ENCODE data around the gene EPHB2. TPM values are rescaled to one million over a fixed set of nuclear protein-coding genes. Genes with fewer than 3 reads are reported as not detected.

EPHB2 gene
- total and polyA plus RNA-seq, 2 of the 13 experiments (the other 11 are each of a cell fraction or from before 2014, with no cell fraction given): 0.03 to 0.11 TPM

GRCh38 chr1:22917989-22918388 is 207.3 kb downstream of the EPHB2 start (continued):
- TF ChIP-seq CREBL2 (CRISPR knock-in tag; IDR thresholded peaks at IDR 0.05; ENCODE audit: borderline replicate concordance) (no peak), ZNF501 (CRISPR knock-in tag; IDR thresholded peaks at IDR 0.05) (no peak), PAXIP1 (CRISPR knock-in tag; conservative IDR thresholded peaks at IDR 0.05) (no peak), ZNF574 (CRISPR knock-in tag; IDR thresholded peaks at IDR 0.05) (no peak)

- 67% methylated on average over 1 of the region's 4 CpGs for WGBS (ENCODE audit: low lambda C conversion rate)
- Histone ChIP-seq H3K36me3 (replicated peaks in 1 of 2; ENCODE audit: control insufficient read depth in 1 of 2, insufficient read depth in 2 of 2, low read length in 2 of 2) (no peaks in the 10 kb centered on the region), H2AFZ (ENCODE audit: low read length) (no peak overlapping the region), H4K20me1 (ENCODE audit: insufficient read depth, low read length) (no peaks in the 10 kb centered on the region), H3K9ac (ENCODE audit: insufficient read depth, low read depth, low read length) (no peak overlapping the region), H3K27me3 (ENCODE audit: control insufficient read depth in 1 of 2, insufficient read depth in 2 of 2, low read length in 2 of 2) (peaks cover 2 to 26% of the 10 kb centered on the region in 2 experiments; a peak in 2 of 5 replicates), H3K4me1 (ENCODE audit: insufficient read depth, low read length) (no peaks in the 10 kb centered on the region), H3K27ac (ENCODE audit: extremely low read length, insufficient read depth, low read length) (no peak overlapping the region), H3K79me2 (ENCODE audit: insufficient read depth, low read length) (no peaks in the 10 kb centered on the region), H3K9me3 (ENCODE audit: low read length) (no peaks in the 10 kb centered on the region), H3K4me2 (ENCODE audit: low read depth, low read length) (no peak overlapping the region), H3K4me3 (replicated peaks in 1 of 3; ENCODE audit: insufficient read depth in 1 of 3, low read depth in 2 of 3, low read length in 3 of 3) (no peak overlapping the region)
- intact Hi-C loops (cut with micrococcal nuclease; ENCODE audit: unreplicated experiment): no loop called here
- FAIRE-seq (no peak), DNase-seq (ENCODE audit: low spot score) (no peak), ATAC-seq (no peak)
- CTCF ChIA-PET (ENCODE audit: low intra/inter-chr PET ratio, low total read pairs): no interaction called here
- no peak for TF ChIP-seq LRRFIP1 (CRISPR knock-in tag; conservative IDR thresholded peaks at IDR 0.05)
- no peak for TF ChIP-seq ZNF703 (CRISPR knock-in tag; IDR thresholded peaks at IDR 0.05; ENCODE audit: borderline replicate concordance)
- no peak for TF ChIP-seq ZNF670 (CRISPR knock-in tag; IDR thresholded peaks at IDR 0.05; ENCODE audit: borderline replicate concordance)
- in situ Hi-C loops (cut with HindIII; ENCODE audit: extremely low pct_ligation_motif_present, low pct_unique_long_range_greater_than_20kb): no loop called here
- no TSS peak for BruUV-seq (replicated peaks)
- POLR2A ChIA-PET: no interaction called here
Observed at GRCh38 chr1:22918644-22919043, 208.0 kb downstream of the EPHB2 start.

Data from HepG2 (cell line).